Measurements from ENCODE around the gene LCLAT1. TPM values are rescaled to one million over a fixed set of nuclear protein-coding genes. Genes with fewer than 3 reads are reported as not detected.

The LCLAT1 gene
- total RNA-seq, 1 donor from 2014 or later, result 31.4 TPM

- no peak overlapping the region for H3K4me3 Mint-ChIP-seq
- H3K27me3 Mint-ChIP-seq, result no peaks in the 10 kb centered on the region
- no peaks in the 10 kb centered on the region for H3K36me3 Mint-ChIP-seq (ENCODE audit: low read depth)
- H3K27ac Mint-ChIP-seq, result no peak overlapping the region
- intact Hi-C loops (cut with micrococcal nuclease), result no loop called here
- H3K9me3 Mint-ChIP-seq, result no peaks in the 10 kb centered on the region
- no peak for DNase-seq
- no peaks in the 10 kb centered on the region for H3K4me1 Mint-ChIP-seq
These were observed 207.4 kb downstream of the LCLAT1 start for GRCh38 chr2:30654404-30654803.

- Mint-ChIP-seq H3K27me3 (peaks cover 3% of the 10 kb centered on the region), H3K4me1 (no peaks in the 10 kb centered on the region), H3K9me3 (no peaks in the 10 kb centered on the region), H3K36me3 (ENCODE audit: low read depth) (no peaks in the 10 kb centered on the region), H3K4me3 (no peak overlapping the region), H3K27ac (no peak overlapping the region)
- intact Hi-C loops (cut with micrococcal nuclease), result no loop called here
- no peak for DNase-seq
These were observed 208.2 kb downstream of the LCLAT1 start for GRCh38 chr2:30655211-30655610.

- Mint-ChIP-seq H3K36me3 (ENCODE audit: low read depth) (no peaks in the 10 kb centered on the region), H3K4me1 (no peaks in the 10 kb centered on the region), H3K27me3 (peaks cover 3% of the 10 kb centered on the region), H3K27ac (no peak overlapping the region), H3K4me3 (no peak overlapping the region), H3K9me3 (no peaks in the 10 kb centered on the region)
- intact Hi-C loops (cut with micrococcal nuclease), result no loop called here
- DNase-seq, result no peak
These were observed 208.6 kb downstream of the LCLAT1 start for GRCh38 chr2:30655660-30656059.

GRCh38 chr2:30656079-30656478, 209.0 kb downstream of the LCLAT1 start:
- Mint-ChIP-seq H3K36me3 (ENCODE audit: low read depth) (no peaks in the 10 kb centered on the region), H3K27ac (no peak overlapping the region), H3K9me3 (no peaks in the 10 kb centered on the region), H3K4me3 (no peak overlapping the region), H3K4me1 (no peaks in the 10 kb centered on the region), H3K27me3 (peaks cover 4% of the 10 kb centered on the region)
- intact Hi-C loops (cut with micrococcal nuclease), result no loop called here
- no peak for DNase-seq

- H3K27ac Mint-ChIP-seq, result no peak overlapping the region
- peaks cover 4% of the 10 kb centered on the region for H3K27me3 Mint-ChIP-seq
- H3K4me1 Mint-ChIP-seq, result no peaks in the 10 kb centered on the region
- H3K36me3 Mint-ChIP-seq (ENCODE audit: low read depth), result no peaks in the 10 kb centered on the region
- no peak overlapping the region for H3K4me3 Mint-ChIP-seq
- intact Hi-C loops (cut with micrococcal nuclease), result no loop called here
- H3K9me3 Mint-ChIP-seq, result no peaks in the 10 kb centered on the region
- DNase-seq, result no peak
These were observed 214.4 kb downstream of the LCLAT1 start for GRCh38 chr2:30661173-30662107.

GRCh38 chr2:30662268-30663131, 215.5 kb downstream of the LCLAT1 start:
- H3K36me3 Mint-ChIP-seq (ENCODE audit: low read depth), result no peaks in the 10 kb centered on the region
- H3K9me3 Mint-ChIP-seq, result no peaks in the 10 kb centered on the region
- peaks cover 4% of the 10 kb centered on the region for H3K27me3 Mint-ChIP-seq
- no peak overlapping the region for H3K27ac Mint-ChIP-seq
- DNase-seq, result no peak
- no peaks in the 10 kb centered on the region for H3K4me1 Mint-ChIP-seq
- H3K4me3 Mint-ChIP-seq, result no peak overlapping the region
- intact Hi-C loops (cut with micrococcal nuclease), result no loop called here

- no peak for DNase-seq
- no peaks in the 10 kb centered on the region for H3K4me1 Mint-ChIP-seq
- H3K9me3 Mint-ChIP-seq, result no peaks in the 10 kb centered on the region
- H3K36me3 Mint-ChIP-seq (ENCODE audit: low read depth), result no peaks in the 10 kb centered on the region
- peaks cover 4% of the 10 kb centered on the region for H3K27me3 Mint-ChIP-seq
- H3K4me3 Mint-ChIP-seq, result no peak overlapping the region
- intact Hi-C loops (cut with micrococcal nuclease), result no loop called here
- no peak overlapping the region for H3K27ac Mint-ChIP-seq
These were observed 216.3 kb downstream of the LCLAT1 start for GRCh38 chr2:30663321-30663720.

GRCh38 chr2:30663806-30664205, 216.8 kb downstream of the LCLAT1 start:
- Mint-ChIP-seq H3K27ac (no peak overlapping the region), H3K9me3 (no peaks in the 10 kb centered on the region), H3K4me3 (no peak overlapping the region), H3K4me1 (no peaks in the 10 kb centered on the region), H3K27me3 (peaks cover 4% of the 10 kb centered on the region), H3K36me3 (ENCODE audit: low read depth) (no peaks in the 10 kb centered on the region)
- intact Hi-C loops (cut with micrococcal nuclease), result no loop called here
- DNase-seq, result no peak

GRCh38 chr2:30664761-30665358, 217.8 kb downstream of the LCLAT1 start:
- H3K4me3 Mint-ChIP-seq, result no peak overlapping the region
- no peaks in the 10 kb centered on the region for H3K36me3 Mint-ChIP-seq (ENCODE audit: low read depth)
- peaks cover 2% of the 10 kb centered on the region for H3K27me3 Mint-ChIP-seq
- no peak for DNase-seq
- no peaks in the 10 kb centered on the region for H3K4me1 Mint-ChIP-seq
- intact Hi-C loops (cut with micrococcal nuclease), result no loop called here
- H3K9me3 Mint-ChIP-seq, result no peaks in the 10 kb centered on the region
- H3K27ac Mint-ChIP-seq, result no peak overlapping the region

GRCh38 chr2:30665761-30666265, 218.8 kb downstream of the LCLAT1 start:
- no peaks in the 10 kb centered on the region for H3K4me1 Mint-ChIP-seq
- peaks cover 1% of the 10 kb centered on the region for H3K27me3 Mint-ChIP-seq
- H3K36me3 Mint-ChIP-seq (ENCODE audit: low read depth), result no peaks in the 10 kb centered on the region
- no peak overlapping the region for H3K27ac Mint-ChIP-seq
- no peaks in the 10 kb centered on the region for H3K9me3 Mint-ChIP-seq
- H3K4me3 Mint-ChIP-seq, result no peak overlapping the region
- no peak for DNase-seq
- intact Hi-C loops (cut with micrococcal nuclease), result no loop called here

- no peaks in the 10 kb centered on the region for H3K27me3 Mint-ChIP-seq
- intact Hi-C loops (cut with micrococcal nuclease), result no loop called here
- no peak overlapping the region for H3K4me3 Mint-ChIP-seq
- H3K9me3 Mint-ChIP-seq, result no peaks in the 10 kb centered on the region
- no peaks in the 10 kb centered on the region for H3K4me1 Mint-ChIP-seq
- H3K36me3 Mint-ChIP-seq (ENCODE audit: low read depth), result no peaks in the 10 kb centered on the region
- DNase-seq, result no peak
- H3K27ac Mint-ChIP-seq, result no peak overlapping the region
These were observed 219.3 kb downstream of the LCLAT1 start for GRCh38 chr2:30666266-30666874.

GRCh38 chr2:30670453-30670852, 223.4 kb downstream of the LCLAT1 start:
- Mint-ChIP-seq H3K27ac (no peak overlapping the region), H3K9me3 (no peaks in the 10 kb centered on the region), H3K4me3 (no peak overlapping the region), H3K4me1 (no peaks in the 10 kb centered on the region), H3K27me3 (peaks cover 15% of the 10 kb centered on the region), H3K36me3 (ENCODE audit: low read depth) (no peaks in the 10 kb centered on the region)
- intact Hi-C loops (cut with micrococcal nuclease), result loop anchor here (10.0 kb wide), 1 partner anchor 166 kb away; no protein-coding TSS in a partner anchor
- DNase-seq, result no peak

- no peak for DNase-seq
- Mint-ChIP-seq H3K4me1 (no peaks in the 10 kb centered on the region), H3K36me3 (ENCODE audit: low read depth) (no peaks in the 10 kb centered on the region), H3K27ac (no peak overlapping the region), H3K4me3 (no peak overlapping the region), H3K27me3 (peaks cover 17% of the 10 kb centered on the region), H3K9me3 (no peaks in the 10 kb centered on the region)
- intact Hi-C loops (cut with micrococcal nuclease), result loop anchor here (10.0 kb wide), 1 partner anchor 168 kb away; no protein-coding TSS in a partner anchor
These were observed 226.1 kb downstream of the LCLAT1 start for GRCh38 chr2:30673127-30673526.
